ENCODE data around the gene KRIT1.

- no peak for TF ChIP-seq CTCF (IDR thresholded peaks at IDR 0.05; ENCODE audit: low read depth, low read length, poor library complexity, severe bottlenecking)
- TF ChIP-seq EZH2phosphoT487 (IDR thresholded peaks at IDR 0.05; ENCODE audit: borderline replicate concordance, low read length) = no peak
These were observed 84.4 kb downstream of the KRIT1 start for GRCh38 chr7:92161271-92161670.
